Measurements from ENCODE around the gene TAF10.

TAF10 gene

GRCh38 chr11:6653656-6654055, 41.6 kb upstream of the TAF10 start:
- Histone ChIP-seq H3K27ac (ENCODE audit: low read depth in 2 of 2, low read length in 2 of 2) (no peak overlapping the region), H3K4me3 (ENCODE audit: low read length in 2 of 2) (no peak overlapping the region), H3K27me3 (ENCODE audit: control insufficient read depth in 2 of 2, insufficient read depth in 2 of 2, low read length in 2 of 2) (peaks cover 21 to 30% of the 10 kb centered on the region in 2 donors)

GRCh38 chr11:6653097-6653496, 41.1 kb upstream of the TAF10 start:
- no peaks in the 10 kb centered on the region for H3K9me3 ChIP-seq (ENCODE audit: control insufficient read depth in 2 of 2, low read length in 2 of 2)
- H3K27ac ChIP-seq (ENCODE audit: low read depth in 2 of 2, low read length in 2 of 2): no peak overlapping the region
- H3K4me3 ChIP-seq (ENCODE audit: low read length in 2 of 2): no peak overlapping the region
- peaks cover 0 to 4% of the 10 kb centered on the region in 2 donors for H3K4me1 ChIP-seq (ENCODE audit: control insufficient read depth in 2 of 2, insufficient read depth in 2 of 2, low read length in 2 of 2)
- H3K9ac ChIP-seq (ENCODE audit: low read depth in 1 of 2, low read length in 2 of 2): no peak overlapping the region
- H3K27me3 ChIP-seq (ENCODE audit: control insufficient read depth in 2 of 2, insufficient read depth in 2 of 2, low read length in 2 of 2): peaks cover 20 to 29% of the 10 kb centered on the region in 2 donors
- H3K36me3 ChIP-seq (ENCODE audit: control insufficient read depth in 2 of 2, insufficient read depth in 2 of 2, low read length in 2 of 2): no peaks in the 10 kb centered on the region

More at GRCh38 chr11:6653656-6654055, 41.6 kb upstream of the TAF10 start:
- Histone ChIP-seq H3K9me3 (ENCODE audit: control insufficient read depth in 2 of 2, low read length in 2 of 2) (no peaks in the 10 kb centered on the region), H3K4me1 (ENCODE audit: control insufficient read depth in 2 of 2, insufficient read depth in 2 of 2, low read length in 2 of 2) (peaks cover 0 to 4% of the 10 kb centered on the region in 2 donors), H3K9ac (ENCODE audit: low read depth in 1 of 2, low read length in 2 of 2) (no peak overlapping the region), H3K36me3 (ENCODE audit: control insufficient read depth in 2 of 2, insufficient read depth in 2 of 2, low read length in 2 of 2) (no peaks in the 10 kb centered on the region)

GRCh38 chr11:6652182-6652581, 40.2 kb upstream of the TAF10 start:
- Histone ChIP-seq H3K4me3 (ENCODE audit: low read length in 2 of 2) (no peak overlapping the region), H3K27me3 (ENCODE audit: control insufficient read depth in 2 of 2, insufficient read depth in 2 of 2, low read length in 2 of 2) (peaks cover 19 to 29% of the 10 kb centered on the region in 2 donors), H3K9ac (ENCODE audit: low read depth in 1 of 2, low read length in 2 of 2) (no peak overlapping the region), H3K27ac (ENCODE audit: low read depth in 2 of 2, low read length in 2 of 2) (no peak overlapping the region), H3K4me1 (ENCODE audit: control insufficient read depth in 2 of 2, insufficient read depth in 2 of 2, low read length in 2 of 2) (peaks cover 7 to 8% of the 10 kb centered on the region in 2 donors), H3K36me3 (ENCODE audit: control insufficient read depth in 2 of 2, insufficient read depth in 2 of 2, low read length in 2 of 2) (no peaks in the 10 kb centered on the region), H3K9me3 (ENCODE audit: control insufficient read depth in 2 of 2, low read length in 2 of 2) (no peaks in the 10 kb centered on the region)

- Histone ChIP-seq H3K9me3 (ENCODE audit: control insufficient read depth in 2 of 2, low read length in 2 of 2) (no peaks in the 10 kb centered on the region), H3K4me1 (ENCODE audit: control insufficient read depth in 2 of 2, insufficient read depth in 2 of 2, low read length in 2 of 2) (peaks cover 18 to 20% of the 10 kb centered on the region in 2 donors), H3K36me3 (ENCODE audit: control insufficient read depth in 2 of 2, insufficient read depth in 2 of 2, low read length in 2 of 2) (no peaks in the 10 kb centered on the region), H3K27me3 (ENCODE audit: control insufficient read depth in 2 of 2, insufficient read depth in 2 of 2, low read length in 2 of 2) (peaks cover 13 to 17% of the 10 kb centered on the region in 2 donors), H3K9ac (ENCODE audit: low read depth in 1 of 2, low read length in 2 of 2) (no peak overlapping the region), H3K4me3 (ENCODE audit: low read length in 2 of 2) (no peak overlapping the region), H3K27ac (ENCODE audit: low read depth in 2 of 2, low read length in 2 of 2) (no peak overlapping the region)
Measured at GRCh38 chr11:6650980-6651379, 39.0 kb upstream of the TAF10 start.

GRCh38 chr11:6650104-6650503, 38.1 kb upstream of the TAF10 start:
- Histone ChIP-seq H3K4me1 (ENCODE audit: control insufficient read depth in 2 of 2, insufficient read depth in 2 of 2, low read length in 2 of 2) (peaks cover 20 to 22% of the 10 kb centered on the region in 2 donors), H3K36me3 (ENCODE audit: control insufficient read depth in 2 of 2, insufficient read depth in 2 of 2, low read length in 2 of 2) (no peaks in the 10 kb centered on the region), H3K27me3 (ENCODE audit: control insufficient read depth in 2 of 2, insufficient read depth in 2 of 2, low read length in 2 of 2) (peaks cover 11 to 16% of the 10 kb centered on the region in 2 donors), H3K27ac (ENCODE audit: low read depth in 2 of 2, low read length in 2 of 2) (no peak overlapping the region), H3K9me3 (ENCODE audit: control insufficient read depth in 2 of 2, low read length in 2 of 2) (no peaks in the 10 kb centered on the region), H3K9ac (ENCODE audit: low read depth in 1 of 2, low read length in 2 of 2) (no peak overlapping the region), H3K4me3 (ENCODE audit: low read length in 2 of 2) (no peak overlapping the region)

- Histone ChIP-seq H3K9ac (ENCODE audit: low read depth in 1 of 2, low read length in 2 of 2) (no peak overlapping the region), H3K4me1 (ENCODE audit: control insufficient read depth in 2 of 2, insufficient read depth in 2 of 2, low read length in 2 of 2) (peaks cover 20 to 22% of the 10 kb centered on the region in 2 donors), H3K36me3 (ENCODE audit: control insufficient read depth in 2 of 2, insufficient read depth in 2 of 2, low read length in 2 of 2) (no peaks in the 10 kb centered on the region), H3K4me3 (ENCODE audit: low read length in 2 of 2) (no peak overlapping the region), H3K9me3 (ENCODE audit: control insufficient read depth in 2 of 2, low read length in 2 of 2) (no peaks in the 10 kb centered on the region), H3K27ac (ENCODE audit: low read depth in 2 of 2, low read length in 2 of 2) (no peak overlapping the region), H3K27me3 (ENCODE audit: control insufficient read depth in 2 of 2, insufficient read depth in 2 of 2, low read length in 2 of 2) (peaks cover 0 to 4% of the 10 kb centered on the region in 2 donors)
Measured at GRCh38 chr11:6648501-6648900, 36.5 kb upstream of the TAF10 start.

- Histone ChIP-seq H3K27me3 (ENCODE audit: control insufficient read depth in 2 of 2, insufficient read depth in 2 of 2, low read length in 2 of 2) (peaks cover 0 to 4% of the 10 kb centered on the region in 2 donors), H3K9ac (ENCODE audit: low read depth in 1 of 2, low read length in 2 of 2) (no peak overlapping the region), H3K36me3 (ENCODE audit: control insufficient read depth in 2 of 2, insufficient read depth in 2 of 2, low read length in 2 of 2) (no peaks in the 10 kb centered on the region), H3K27ac (ENCODE audit: low read depth in 2 of 2, low read length in 2 of 2) (peak overlapping the region; percentile 59 to 78), H3K4me3 (ENCODE audit: low read length in 2 of 2) (no peak overlapping the region), H3K9me3 (ENCODE audit: control insufficient read depth in 2 of 2, low read length in 2 of 2) (no peaks in the 10 kb centered on the region), H3K4me1 (ENCODE audit: control insufficient read depth in 2 of 2, insufficient read depth in 2 of 2, low read length in 2 of 2) (peaks cover 20 to 22% of the 10 kb centered on the region in 2 donors)
Measured at GRCh38 chr11:6647836-6648235, 35.8 kb upstream of the TAF10 start.

GRCh38 chr11:6646918-6647679, 35.1 kb upstream of the TAF10 start:
- Histone ChIP-seq H3K9me3 (ENCODE audit: control insufficient read depth in 2 of 2, low read length in 2 of 2) (no peaks in the 10 kb centered on the region), H3K4me3 (ENCODE audit: low read length in 2 of 2) (no peak overlapping the region), H3K27ac (ENCODE audit: low read depth in 2 of 2, low read length in 2 of 2) (peak overlapping the region; percentile 59 to 78), H3K27me3 (ENCODE audit: control insufficient read depth in 2 of 2, insufficient read depth in 2 of 2, low read length in 2 of 2) (peaks cover 0 to 4% of the 10 kb centered on the region in 2 donors), H3K9ac (ENCODE audit: low read depth in 1 of 2, low read length in 2 of 2) (peak overlapping the region in 1 of 2 donors; percentile 26), H3K4me1 (ENCODE audit: control insufficient read depth in 2 of 2, insufficient read depth in 2 of 2, low read length in 2 of 2) (peaks cover 18 to 20% of the 10 kb centered on the region in 2 donors), H3K36me3 (ENCODE audit: control insufficient read depth in 2 of 2, insufficient read depth in 2 of 2, low read length in 2 of 2) (no peaks in the 10 kb centered on the region)

GRCh38 chr11:6646576-6646917, 34.5 kb upstream of the TAF10 start:
- Histone ChIP-seq H3K4me3 (ENCODE audit: low read length in 2 of 2) (peak overlapping the region in 1 of 2 donors; percentile 34), H3K9ac (ENCODE audit: low read depth in 1 of 2, low read length in 2 of 2) (no peak overlapping the region), H3K9me3 (ENCODE audit: control insufficient read depth in 2 of 2, low read length in 2 of 2) (no peaks in the 10 kb centered on the region), H3K4me1 (ENCODE audit: control insufficient read depth in 2 of 2, insufficient read depth in 2 of 2, low read length in 2 of 2) (peaks cover 18 to 20% of the 10 kb centered on the region in 2 donors), H3K36me3 (ENCODE audit: control insufficient read depth in 2 of 2, insufficient read depth in 2 of 2, low read length in 2 of 2) (no peaks in the 10 kb centered on the region), H3K27me3 (ENCODE audit: control insufficient read depth in 2 of 2, insufficient read depth in 2 of 2, low read length in 2 of 2) (peaks cover 0 to 4% of the 10 kb centered on the region in 2 donors), H3K27ac (ENCODE audit: low read depth in 2 of 2, low read length in 2 of 2) (peak overlapping the region; percentile 59 to 78)

GRCh38 chr11:6646071-6646470, 34.1 kb upstream of the TAF10 start:
- Histone ChIP-seq H3K4me1 (ENCODE audit: control insufficient read depth in 2 of 2, insufficient read depth in 2 of 2, low read length in 2 of 2) (peaks cover 18 to 20% of the 10 kb centered on the region in 2 donors), H3K9me3 (ENCODE audit: control insufficient read depth in 2 of 2, low read length in 2 of 2) (no peaks in the 10 kb centered on the region), H3K27me3 (ENCODE audit: control insufficient read depth in 2 of 2, insufficient read depth in 2 of 2, low read length in 2 of 2) (peaks cover 0 to 4% of the 10 kb centered on the region in 2 donors), H3K4me3 (ENCODE audit: low read length in 2 of 2) (peak overlapping the region in 1 of 2 donors; percentile 34), H3K36me3 (ENCODE audit: control insufficient read depth in 2 of 2, insufficient read depth in 2 of 2, low read length in 2 of 2) (no peaks in the 10 kb centered on the region), H3K27ac (ENCODE audit: low read depth in 2 of 2, low read length in 2 of 2) (peak overlapping the region in 1 of 2 donors; percentile 78), H3K9ac (ENCODE audit: low read depth in 1 of 2, low read length in 2 of 2) (no peak overlapping the region)
